Upper lobe of right lung (tissue), 1 donor: Measurements from ENCODE around the gene CHKA. TPM values are rescaled to one million over a fixed set of nuclear protein-coding genes. Genes with fewer than 3 reads are reported as not detected.

Experiments
- ATAC-seq: fragments of 200-7000 bp; cut with Tn5 transposase; one replicate; pipeline ENCODE4 v1.9.1; 2020; ENCODE audit warnings: mild to moderate bottlenecking, moderate library complexity
- DNase-seq: peaks from one replicate; pipeline ENCODE4 v3.0.0-alpha.2; 2020
- H3K27ac ChIP-seq: fragments of 200-600 bp; one replicate; pipeline ENCODE4 v1.8.0; 2022
- H3K27me3 ChIP-seq: fragments of 200-600 bp; one replicate; pipeline ENCODE4 v1.8.0; 2022; ENCODE audit warnings: mild to moderate bottlenecking
- H3K36me3 ChIP-seq: fragments of 200-600 bp; one replicate; pipeline ENCODE4 v1.8.0; 2022
- H3K4me1 ChIP-seq: fragments of 200-600 bp; one replicate; pipeline ENCODE4 v1.8.0; 2022
- H3K4me3 ChIP-seq: fragments of 200-600 bp; one replicate; pipeline ENCODE4 v1.8.0; 2022; ENCODE audit warnings: mild to moderate bottlenecking
- H3K9me3 ChIP-seq: fragments of 200-600 bp; one replicate; pipeline ENCODE4 v1.8.0; 2022
- CTCF ChIP-seq: fragments of 200-600 bp; IDR thresholded peaks from one replicate; pipeline ENCODE4 v1.8.0; 2022; ENCODE audit warnings: antibody characterized with exemption
- intact Hi-C: fragments of 100-400 bp; cut with DNase I; formaldehyde crosslinking; loops from one replicate; pipeline ENCODE4 v1.11.0; 2022
- total RNA-seq: library from RNA; stranded (reverse); fragmentation: NEBNext Ultra II Directional; extraction: Animal tissue kit (Norgen Biotek cat#: 25700); gene quantifications from one replicate; pipeline ENCODE4 v1.2.1, GENCODE V29; 2021
- donor health status: DM: no; HTN: yes; CAD: no; lungs with severe emphysema.

Gene CHKA
- total RNA-seq, 1 donor from 2014 or later = 53.3 TPM

GRCh38 chr11:68165601-68166000, 44.4 kb upstream of the CHKA start:
- intact Hi-C loops = no loop called here
- TF ChIP-seq CTCF = no peak
- Histone ChIP-seq H3K9me3 (no peaks in the 10 kb centered on the region), H3K4me1 (no peaks in the 10 kb centered on the region), H3K27me3 (no peaks in the 10 kb centered on the region), H3K36me3 (peaks cover 69% of the 10 kb centered on the region), H3K27ac (no peak overlapping the region), H3K4me3 (no peak overlapping the region)
- DNase-seq (no peak), ATAC-seq (no peak)

GRCh38 chr11:68164437-68164836, 43.2 kb upstream of the CHKA start:
- no peak overlapping the region for H3K4me3 ChIP-seq
- intact Hi-C loops = no loop called here
- H3K27me3 ChIP-seq = no peaks in the 10 kb centered on the region
- no peak overlapping the region for H3K27ac ChIP-seq
- no peaks in the 10 kb centered on the region for H3K9me3 ChIP-seq
- H3K4me1 ChIP-seq = no peaks in the 10 kb centered on the region
- no peak for TF ChIP-seq CTCF
- ATAC-seq = no peak
- no peak for DNase-seq
- H3K36me3 ChIP-seq = peaks cover 57% of the 10 kb centered on the region

GRCh38 chr11:68163691-68164090, 42.5 kb upstream of the CHKA start:
- no peaks in the 10 kb centered on the region for H3K4me1 ChIP-seq
- intact Hi-C loops = no loop called here

GRCh38 chr11:68160100-68160695, 39.0 kb upstream of the CHKA start:
- Histone ChIP-seq H3K4me1 (no peaks in the 10 kb centered on the region), H3K27me3 (no peaks in the 10 kb centered on the region), H3K36me3 (peaks cover 28% of the 10 kb centered on the region), H3K4me3 (no peak overlapping the region), H3K27ac (no peak overlapping the region), H3K9me3 (no peaks in the 10 kb centered on the region)
- ATAC-seq (peak; percentile 63), DNase-seq (no peak)
- TF ChIP-seq CTCF = no peak
- intact Hi-C loops = no loop called here

More at GRCh38 chr11:68163691-68164090, 42.5 kb upstream of the CHKA start:
- no peak overlapping the region for H3K27ac ChIP-seq
- peaks cover 52% of the 10 kb centered on the region for H3K36me3 ChIP-seq
- no peak for TF ChIP-seq CTCF
- no peak overlapping the region for H3K4me3 ChIP-seq
- no peaks in the 10 kb centered on the region for H3K27me3 ChIP-seq
- ATAC-seq (no peak), DNase-seq (no peak)
- H3K9me3 ChIP-seq = no peaks in the 10 kb centered on the region

GRCh38 chr11:68159665-68160064, 38.5 kb upstream of the CHKA start:
- no peak overlapping the region for H3K4me3 ChIP-seq
- intact Hi-C loops = no loop called here

More at GRCh38 chr11:68159665-68160064, 38.5 kb upstream of the CHKA start:
- no peak for TF ChIP-seq CTCF
- H3K36me3 ChIP-seq = peaks cover 24% of the 10 kb centered on the region
- no peaks in the 10 kb centered on the region for H3K27me3 ChIP-seq
- H3K27ac ChIP-seq = no peak overlapping the region
- no peaks in the 10 kb centered on the region for H3K9me3 ChIP-seq
- H3K4me1 ChIP-seq = no peaks in the 10 kb centered on the region
- ATAC-seq (no peak), DNase-seq (no peak)
